Stimulated activated naive B cell treated with anti-CD40 and anti-IgM and Interleukin-4, amounts not matched to agents 10 μg/mL and 1 μg/mL and 100 μg/mL, for 72 hours (primary cell): ENCODE data around the gene KCNK18.

Experiments
- ATAC-seq, 2 donors: fragments of 150-1000 bp; cut with Tn5 transposase; replicated peaks; 2 replicates each; pipeline ENCODE4 v1.10.0; 2021; ENCODE audit warnings: moderate library complexity in 1 of 2
- DNase-seq: peaks from one replicate; pipeline ENCODE4 v3.0.0; 2021
- H3K27ac Mint-ChIP-seq: one replicate; pipeline ENCODE4 v1.8.0; 2022; ENCODE audit warnings: mild to moderate bottlenecking, mixed read lengths
- H3K27me3 Mint-ChIP-seq, 2 donors: one replicate each; pipeline ENCODE4 v1.8.0; 2022; ENCODE audit warnings: mixed read lengths in 2 of 2
- H3K36me3 Mint-ChIP-seq, 2 donors: one replicate each; pipeline ENCODE4 v1.8.0; 2022; ENCODE audit warnings: mixed read lengths in 2 of 2, mild to moderate bottlenecking in 1 of 2
- H3K4me1 Mint-ChIP-seq, 2 donors: one replicate each; pipeline ENCODE4 v1.8.0; 2022; ENCODE audit warnings: mixed read lengths in 2 of 2, mild to moderate bottlenecking in 1 of 2
- H3K4me3 Mint-ChIP-seq, 2 donors: one replicate each; pipeline ENCODE4 v1.8.0; 2022; ENCODE audit warnings: mild to moderate bottlenecking in 2 of 2, mixed read lengths in 2 of 2, moderate library complexity in 1 of 2
- H3K9me3 Mint-ChIP-seq, 2 donors: one replicate each; pipeline ENCODE4 v1.8.0; 2022; ENCODE audit warnings: mixed read lengths in 2 of 2, mild to moderate bottlenecking in 1 of 2

KCNK18 gene

GRCh38 chr10:117197189-117197588, at the start of gene KCNK18:
KCNK18 (plus strand) TSS chr10:117197489; CDS start chr10:117197489, 0 bp downstream.
- ATAC-seq: no peak

GRCh38 chr10:117148284-117148683, 49.0 kb upstream of the KCNK18 start:
- H3K4me1 Mint-ChIP-seq: no peaks in the 10 kb centered on the region
- H3K36me3 Mint-ChIP-seq: no peaks in the 10 kb centered on the region
- no peak overlapping the region for H3K27ac Mint-ChIP-seq
- H3K9me3 Mint-ChIP-seq: peaks cover 2 to 8% of the 10 kb centered on the region in 2 donors
- ATAC-seq: no peak
- DNase-seq: no peak
- no peak overlapping the region for H3K4me3 Mint-ChIP-seq
- H3K27me3 Mint-ChIP-seq: peaks cover 37 to 62% of the 10 kb centered on the region in 2 donors

More at GRCh38 chr10:117197189-117197588, at the start of gene KCNK18:
- no peaks in the 10 kb centered on the region for H3K4me1 Mint-ChIP-seq
- H3K36me3 Mint-ChIP-seq: no peaks in the 10 kb centered on the region
- H3K4me3 Mint-ChIP-seq: no peak within 1 kb of the TSS
- DNase-seq: no peak
- H3K9me3 Mint-ChIP-seq: peaks cover 6% of the 10 kb centered on the region in 2 donors
- H3K27ac Mint-ChIP-seq: no peak within 1 kb of the TSS
- peaks cover 0 to 3% of the 10 kb centered on the region in 2 donors for H3K27me3 Mint-ChIP-seq

- ATAC-seq: no peak
- peaks cover 0 to 2% of the 10 kb centered on the region in 2 donors for H3K36me3 Mint-ChIP-seq
- peaks cover 47 to 72% of the 10 kb centered on the region in 2 donors for H3K27me3 Mint-ChIP-seq
- DNase-seq: no peak
- no peak overlapping the region for H3K4me3 Mint-ChIP-seq
- peaks cover 4 to 8% of the 10 kb centered on the region in 2 donors for H3K9me3 Mint-ChIP-seq
- H3K27ac Mint-ChIP-seq: no peak overlapping the region
- no peaks in the 10 kb centered on the region for H3K4me1 Mint-ChIP-seq
Measured at GRCh38 chr10:117152668-117153067, 44.6 kb upstream of the KCNK18 start.

GRCh38 chr10:117158297-117158696, 39.0 kb upstream of the KCNK18 start:
- DNase-seq (no peak), ATAC-seq (no peak)
- Mint-ChIP-seq H3K27me3 (peaks cover 66 to 80% of the 10 kb centered on the region in 2 donors), H3K4me3 (no peak overlapping the region), H3K4me1 (peaks cover 4 to 9% of the 10 kb centered on the region in 2 donors), H3K36me3 (peaks cover 0 to 2% of the 10 kb centered on the region in 2 donors), H3K27ac (no peak overlapping the region), H3K9me3 (peaks cover 0 to 1% of the 10 kb centered on the region in 2 donors)

GRCh38 chr10:117159390-117159789, 37.9 kb upstream of the KCNK18 start:
- Mint-ChIP-seq H3K4me1 (peaks cover 8 to 9% of the 10 kb centered on the region in 2 donors), H3K4me3 (no peak overlapping the region), H3K9me3 (peaks cover 0 to 1% of the 10 kb centered on the region in 2 donors), H3K36me3 (peaks cover 0 to 2% of the 10 kb centered on the region in 2 donors), H3K27me3 (peaks cover 59 to 80% of the 10 kb centered on the region in 2 donors), H3K27ac (no peak overlapping the region)
- ATAC-seq (no peak), DNase-seq (no peak)

GRCh38 chr10:117160567-117160966, 36.7 kb upstream of the KCNK18 start:
- Mint-ChIP-seq H3K27me3 (peaks cover 58 to 81% of the 10 kb centered on the region in 2 donors), H3K4me1 (peaks cover 8 to 9% of the 10 kb centered on the region in 2 donors), H3K36me3 (peaks cover 0 to 2% of the 10 kb centered on the region in 2 donors), H3K4me3 (no peak overlapping the region), H3K9me3 (peaks cover 0 to 1% of the 10 kb centered on the region in 2 donors), H3K27ac (no peak overlapping the region)
- no peak for ATAC-seq
- DNase-seq: no peak

GRCh38 chr10:117161386-117162033, 35.8 kb upstream of the KCNK18 start:
- Mint-ChIP-seq H3K4me3 (no peak overlapping the region), H3K36me3 (peaks cover 0 to 2% of the 10 kb centered on the region in 2 donors), H3K9me3 (peaks cover 0 to 1% of the 10 kb centered on the region in 2 donors), H3K27ac (no peak overlapping the region), H3K4me1 (peaks cover 8 to 17% of the 10 kb centered on the region in 2 donors), H3K27me3 (peaks cover 58 to 86% of the 10 kb centered on the region in 2 donors)
- DNase-seq (no peak), ATAC-seq (no peak)

- Mint-ChIP-seq H3K4me3 (peak overlapping the region in 1 of 2 donors; percentile 39), H3K36me3 (no peaks in the 10 kb centered on the region), H3K4me1 (peaks cover 8 to 22% of the 10 kb centered on the region in 2 donors), H3K9me3 (no peaks in the 10 kb centered on the region), H3K27me3 (peaks cover 61 to 86% of the 10 kb centered on the region in 2 donors), H3K27ac (peak overlapping the region; percentile 83)
- DNase-seq: no peak
- ATAC-seq: no peak
Measured at GRCh38 chr10:117162093-117163060, 34.9 kb upstream of the KCNK18 start.

GRCh38 chr10:117163061-117163953, 34.0 kb upstream of the KCNK18 start:
- Mint-ChIP-seq H3K4me1 (peaks cover 10 to 27% of the 10 kb centered on the region in 2 donors), H3K9me3 (no peaks in the 10 kb centered on the region), H3K27ac (peak overlapping the region; percentile 25), H3K36me3 (no peaks in the 10 kb centered on the region), H3K27me3 (peaks cover 68 to 86% of the 10 kb centered on the region in 2 donors), H3K4me3 (peak overlapping the region in 1 of 2 donors; percentile 32)
- DNase-seq: no peak
- ATAC-seq: no peak

GRCh38 chr10:117163954-117164548, 33.2 kb upstream of the KCNK18 start:
- H3K36me3 Mint-ChIP-seq: no peaks in the 10 kb centered on the region
- no peak overlapping the region for H3K4me3 Mint-ChIP-seq
- H3K4me1 Mint-ChIP-seq: peaks cover 10 to 29% of the 10 kb centered on the region in 2 donors
- peak overlapping the region; percentile 37 for H3K27ac Mint-ChIP-seq
- DNase-seq (no peak), ATAC-seq (no peak)
- H3K9me3 Mint-ChIP-seq: no peaks in the 10 kb centered on the region
- peaks cover 68 to 90% of the 10 kb centered on the region in 2 donors for H3K27me3 Mint-ChIP-seq

GRCh38 chr10:117164592-117165537, 32.4 kb upstream of the KCNK18 start:
- Mint-ChIP-seq H3K36me3 (no peaks in the 10 kb centered on the region), H3K9me3 (no peaks in the 10 kb centered on the region), H3K4me3 (peak overlapping the region in 1 of 2 donors; percentile 10), H3K27ac (peak overlapping the region; percentile 26), H3K4me1 (peaks cover 13 to 29% of the 10 kb centered on the region in 2 donors), H3K27me3 (peaks cover 68 to 91% of the 10 kb centered on the region in 2 donors)
- ATAC-seq (no peak), DNase-seq (no peak)

- H3K36me3 Mint-ChIP-seq: no peaks in the 10 kb centered on the region
Measured at GRCh38 chr10:117165538-117166417, 31.5 kb upstream of the KCNK18 start.

More at GRCh38 chr10:117165538-117166417, 31.5 kb upstream of the KCNK18 start:
- H3K27me3 Mint-ChIP-seq: peaks cover 73 to 91% of the 10 kb centered on the region in 2 donors
- H3K27ac Mint-ChIP-seq: peak overlapping the region; percentile 79
- ATAC-seq (no peak), DNase-seq (no peak)
- no peaks in the 10 kb centered on the region for H3K9me3 Mint-ChIP-seq
- H3K4me3 Mint-ChIP-seq: peak overlapping the region in 1 of 2 donors; percentile 10
- H3K4me1 Mint-ChIP-seq: peaks cover 13 to 29% of the 10 kb centered on the region in 2 donors
